DND-41 (cell line): ENCODE measurements around the gene PPID.

ENCODE experiments used
- ATAC-seq: fragments of 200-7000 bp; cut with Tn5 transposase; 3 replicates; pipeline ENCODE4 v1.9.1; 2021; ENCODE audit warnings: low read depth; ENCODE audit not compliant: insufficient read depth
- DNase-seq: peaks from one replicate; pipeline ENCODE4 v3.0.0-alpha.2; 2020
- H2AFZ ChIP-seq: 2 replicates; pipeline ENCODE4 v1.6.0; 2012; ENCODE audit warnings: low read depth, low read length
- H3K27ac ChIP-seq: 2 replicates; pipeline ENCODE4 v1.5.1; 2012; ENCODE audit warnings: low read length, inconsistent platforms
- H3K27me3 ChIP-seq: fragments of 200-600 bp; sonication (generic); 2 replicates; pipeline ENCODE4 v1.6.0; 2012; ENCODE audit warnings: low read length, mild to moderate bottlenecking, inconsistent platforms; ENCODE audit not compliant: insufficient read depth, poor library complexity
- H3K36me3 ChIP-seq: 2 replicates; pipeline ENCODE4 v1.5.1; 2012; ENCODE audit warnings: low read length, inconsistent platforms; ENCODE audit not compliant: insufficient read depth
- H3K4me1 ChIP-seq: 2 replicates; pipeline ENCODE4 v1.5.1; 2012; ENCODE audit warnings: mild to moderate bottlenecking, low read length; ENCODE audit not compliant: insufficient read depth
- H3K4me2 ChIP-seq: 2 replicates; pipeline ENCODE4 v1.6.0; 2012; ENCODE audit warnings: mild to moderate bottlenecking, moderate library complexity, low read length, inconsistent platforms; ENCODE audit not compliant: insufficient read depth
- H3K4me3 ChIP-seq, 2 experiments: fragments of 200-600 bp in 1 of 2; shearing (Covaris generic) in 1 of 2; 2 replicates each; pipeline ENCODE4 v1.5.1; 2012 to 2016; ENCODE audit warnings: inconsistent platforms in 2 of 2, low read length in 2 of 2, mild to moderate bottlenecking in 2 of 2, low read depth in 1 of 2, moderate library complexity in 1 of 2
- H3K79me2 ChIP-seq: 2 replicates; pipeline ENCODE4 v1.6.0; 2012; ENCODE audit warnings: low read length, inconsistent platforms; ENCODE audit not compliant: insufficient read depth
- H3K9ac ChIP-seq: 2 replicates; pipeline ENCODE4 v1.6.0; 2012; ENCODE audit warnings: low read depth, mild to moderate bottlenecking, inconsistent platforms, low read length, moderate library complexity
- H3K9me3 ChIP-seq: 2 replicates; pipeline ENCODE4 v1.5.1; 2012; ENCODE audit warnings: low read length, moderate library complexity, mild to moderate bottlenecking, inconsistent platforms; ENCODE audit not compliant: insufficient read depth, severe bottlenecking
- H4K20me1 ChIP-seq: 2 replicates; pipeline ENCODE4 v1.6.0; 2012; ENCODE audit warnings: low read length; ENCODE audit not compliant: insufficient read depth
- EZH2 ChIP-seq: IDR thresholded peaks from 3 replicates; pipeline ENCODE4 v1.6.1; 2012; ENCODE audit warnings: borderline replicate concordance, low read depth, mild to moderate bottlenecking, moderate library complexity, low read length, inconsistent platforms; ENCODE audit not compliant: severe bottlenecking
- TF ChIP-seq, protein P1 (sequence below): IDR thresholded peaks from 2 replicates; pipeline ENCODE4 v1.5.1; 2012; ENCODE audit warnings: borderline replicate concordance, low read length, moderate library complexity, mild to moderate bottlenecking; ENCODE audit not compliant: poor library complexity, severe bottlenecking; ENCODE audit errors: extremely low read depth

Gene PPID

DNA sequence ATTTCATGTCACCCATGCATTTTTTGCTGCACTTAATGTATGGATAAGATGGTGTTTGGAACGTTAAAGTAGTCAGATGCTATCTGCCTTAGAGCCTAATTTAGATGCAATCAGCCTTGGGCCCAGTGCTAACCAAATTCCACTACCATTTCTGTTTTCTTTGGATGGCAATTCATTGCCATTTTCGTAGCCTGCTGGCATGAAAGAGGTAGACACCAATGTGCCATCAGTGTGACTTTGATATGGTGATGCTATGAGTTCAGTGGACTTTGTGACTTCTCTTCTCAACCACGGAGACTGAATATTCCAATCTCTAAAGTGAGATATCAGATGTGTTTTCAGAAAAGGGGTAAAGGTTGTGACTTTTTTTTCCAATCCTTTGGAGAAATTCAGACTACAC lies 49.6 kb downstream of the PPID start:
- no peak for ATAC-seq
- DNase-seq, result no peak
- TF ChIP-seq, protein P1, sequence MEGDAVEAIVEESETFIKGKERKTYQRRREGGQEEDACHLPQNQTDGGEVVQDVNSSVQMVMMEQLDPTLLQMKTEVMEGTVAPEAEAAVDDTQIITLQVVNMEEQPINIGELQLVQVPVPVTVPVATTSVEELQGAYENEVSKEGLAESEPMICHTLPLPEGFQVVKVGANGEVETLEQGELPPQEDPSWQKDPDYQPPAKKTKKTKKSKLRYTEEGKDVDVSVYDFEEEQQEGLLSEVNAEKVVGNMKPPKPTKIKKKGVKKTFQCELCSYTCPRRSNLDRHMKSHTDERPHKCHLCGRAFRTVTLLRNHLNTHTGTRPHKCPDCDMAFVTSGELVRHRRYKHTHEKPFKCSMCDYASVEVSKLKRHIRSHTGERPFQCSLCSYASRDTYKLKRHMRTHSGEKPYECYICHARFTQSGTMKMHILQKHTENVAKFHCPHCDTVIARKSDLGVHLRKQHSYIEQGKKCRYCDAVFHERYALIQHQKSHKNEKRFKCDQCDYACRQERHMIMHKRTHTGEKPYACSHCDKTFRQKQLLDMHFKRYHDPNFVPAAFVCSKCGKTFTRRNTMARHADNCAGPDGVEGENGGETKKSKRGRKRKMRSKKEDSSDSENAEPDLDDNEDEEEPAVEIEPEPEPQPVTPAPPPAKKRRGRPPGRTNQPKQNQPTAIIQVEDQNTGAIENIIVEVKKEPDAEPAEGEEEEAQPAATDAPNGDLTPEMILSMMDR, result no peak
- no peak for TF ChIP-seq EZH2
- Histone ChIP-seq H3K4me2 (peak overlapping the region; percentile 83), H2AFZ (no peak overlapping the region), H3K9ac (no peak overlapping the region; the same call in 1 of the 2 replicates), H3K9me3 (no peaks in the 10 kb centered on the region), H3K36me3 (peaks cover 7% of the 10 kb centered on the region), H4K20me1 (peaks cover 15% of the 10 kb centered on the region; the same call in 1 of the 2 replicates), H3K27me3 (no peaks in the 10 kb centered on the region), H3K4me3 (no peak overlapping the region; a peak in 1 of 4 replicates), H3K79me2 (peaks cover 54% of the 10 kb centered on the region), H3K4me1 (peaks cover 35% of the 10 kb centered on the region), H3K27ac (no peak overlapping the region)

DNA sequence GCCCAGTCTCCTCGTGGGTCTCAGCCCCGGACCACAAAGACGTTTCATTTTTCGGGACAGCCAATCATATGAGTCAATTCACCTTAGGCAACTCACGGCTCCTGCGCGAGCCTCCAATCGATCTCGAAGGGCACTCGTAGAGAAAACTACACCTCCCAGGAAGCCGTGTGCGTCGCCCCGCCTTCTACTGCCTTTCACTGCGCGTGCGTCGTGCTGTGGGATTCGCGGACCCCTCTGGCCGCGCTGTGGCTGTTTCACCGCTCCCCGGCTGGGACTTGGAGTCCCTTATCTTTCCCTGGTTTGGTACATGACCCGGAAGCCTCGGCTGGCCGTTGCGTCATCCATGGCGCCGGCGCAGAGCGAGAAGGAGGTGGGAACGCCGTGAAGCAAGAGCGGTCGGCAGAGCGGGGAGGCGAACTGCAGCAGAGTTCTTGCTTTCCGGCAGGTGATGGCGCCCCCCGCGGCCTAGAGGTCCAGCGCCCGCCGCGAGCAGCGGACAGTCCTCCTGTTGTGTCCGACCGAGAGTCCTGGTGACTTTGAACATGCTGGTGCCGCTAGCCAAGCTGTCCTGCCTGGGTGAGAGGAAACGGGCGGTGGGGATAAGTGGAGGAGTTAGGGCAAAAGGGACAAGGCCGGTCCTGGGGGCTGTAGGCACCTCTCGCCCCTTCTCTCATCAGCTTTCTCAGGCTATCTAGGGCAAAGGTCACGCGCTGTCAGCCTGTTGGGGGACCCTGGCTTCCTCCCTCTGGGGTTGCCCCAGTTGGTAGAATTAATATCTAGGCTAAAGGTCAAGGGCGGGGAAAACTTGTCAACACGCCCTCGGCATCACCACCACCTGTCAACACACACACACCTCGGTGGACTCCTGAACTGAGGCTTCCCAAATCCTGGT lies 51.0 kb downstream of the PPID start, which contains the start of gene ETFDH:
TSS of gene ETFDH (plus strand) at position 382 of the 892 bp plus-strand sequence. CDS start at position 543, 161 bp downstream.
- Histone ChIP-seq H4K20me1 (peaks cover 22% of the 10 kb centered on the region; the same call in 1 of the 2 replicates), H2AFZ (peak within 1 kb of the TSS; percentile 95), H3K9ac (peak within 1 kb of the TSS; percentile 82), H3K4me2 (peak within 1 kb of the TSS; percentile 83), H3K4me1 (peaks cover 39% of the 10 kb centered on the region), H3K4me3 (peak within 1 kb of the TSS; percentile 72 to 86), H3K79me2 (peaks cover 67% of the 10 kb centered on the region), H3K36me3 (peaks cover 7% of the 10 kb centered on the region), H3K9me3 (no peaks in the 10 kb centered on the region), H3K27ac (peak within 1 kb of the TSS; percentile 90), H3K27me3 (no peaks in the 10 kb centered on the region)
- no peak for TF ChIP-seq EZH2
- TF ChIP-seq, protein P1, result peak; percentile 83
- DNase-seq (peak; percentile 99), ATAC-seq (peak; percentile 87)

DNA sequence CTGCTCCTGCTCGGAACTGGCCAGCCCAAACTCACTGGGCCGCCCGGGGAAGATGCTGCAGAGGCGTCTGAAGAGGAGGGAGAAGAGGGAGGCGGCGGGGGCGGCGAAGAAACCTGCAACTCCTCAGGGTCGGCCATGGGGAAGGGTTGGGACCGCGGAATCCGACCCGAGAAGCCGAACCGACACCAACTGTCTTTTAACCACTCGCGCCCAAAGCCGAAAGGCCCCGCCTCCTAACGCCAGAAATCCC lies 51.6 kb downstream of the PPID start, which contains the start of gene C4orf46:
TSS of gene C4orf46 (minus strand) at position 223 of the 250 bp plus-strand sequence. CDS start at position 137, 86 bp downstream.
- DNase-seq (no peak), ATAC-seq (no peak)
- peaks cover 67% of the 10 kb centered on the region for H3K79me2 ChIP-seq
- no peaks in the 10 kb centered on the region for H3K27me3 ChIP-seq
- H2AFZ ChIP-seq, result peak within 1 kb of the TSS; percentile 95
- H3K27ac ChIP-seq, result peak within 1 kb of the TSS; percentile 90
- no peaks in the 10 kb centered on the region for H3K9me3 ChIP-seq
- H4K20me1 ChIP-seq, result peaks cover 22% of the 10 kb centered on the region; the same call in 1 of the 2 replicates
- TF ChIP-seq, protein P1, result no peak
- TF ChIP-seq EZH2, result no peak
- H3K9ac ChIP-seq, result peak within 1 kb of the TSS; percentile 82
- peaks cover 12% of the 10 kb centered on the region for H3K36me3 ChIP-seq
- H3K4me3 ChIP-seq, result peak within 1 kb of the TSS; percentile 72 to 86
- peaks cover 39% of the 10 kb centered on the region for H3K4me1 ChIP-seq
- H3K4me2 ChIP-seq, result peak within 1 kb of the TSS; percentile 83
